PFSK-1 (cell line): Measurements from ENCODE around the gene KIR3DL2.

Experiments used
- FOXP2 ChIP-seq: optimal IDR thresholded peaks from 2 replicates; pipeline ENCODE3; 2011; ENCODE audit warnings: borderline replicate concordance, control low read depth, inconsistent platforms; ENCODE audit not compliant: insufficient read depth; ENCODE audit errors: extremely low read length, extremely low read depth
- POLR2AphosphoS5 ChIP-seq: IDR thresholded peaks from 2 replicates; pipeline ENCODE4 v1.6.1; 2012; ENCODE audit warnings: low read depth, mild to moderate bottlenecking, control low read depth, low read length, moderate library complexity
- REST ChIP-seq, 2 experiments: IDR thresholded peaks; 2 replicates each; pipeline versions ENCODE4 v1.6.1 to v1.8.0; 2011 to 2012; ENCODE audit warnings: low read depth in 2 of 2, low read length in 2 of 2, control low read depth in 1 of 2, inconsistent platforms in 1 of 2, mild to moderate bottlenecking in 1 of 2, moderate library complexity in 1 of 2; ENCODE audit not compliant: insufficient read depth in 1 of 2
- SIN3A ChIP-seq: IDR thresholded peaks from 2 replicates; pipeline ENCODE4 v1.6.1; 2012; ENCODE audit warnings: mild to moderate bottlenecking, low read length, moderate library complexity, borderline replicate concordance; ENCODE audit not compliant: insufficient read depth
- TAF1 ChIP-seq: IDR thresholded peaks from 2 replicates; pipeline ENCODE4 v1.6.1; 2012; ENCODE audit warnings: low read length, control low read depth, borderline replicate concordance; ENCODE audit not compliant: insufficient read depth

Gene KIR3DL2

GRCh38 chr19:54871696-54872095 lies 21.5 kb downstream of the KIR3DL2 start:
- no peak for TF ChIP-seq FOXP2

- no peak for TF ChIP-seq TAF1
- TF ChIP-seq REST (IDR thresholded peaks at IDR 0.05; ENCODE audit: insufficient read depth in 1 of 2, low read depth in 2 of 2, low read length in 2 of 2), result no peak
- TF ChIP-seq FOXP2, result no peak
- no peak for TF ChIP-seq SIN3A
- no peak for TF ChIP-seq POLR2AphosphoS5
Measured at GRCh38 chr19:54873990-54874389, 23.7 kb downstream of the KIR3DL2 start, which contains the start of gene FCAR. Gene FCAR, plus strand, starts transcription at chr19:54874235. Its CDS starts 55 bp downstream, at chr19:54874290.

- TF ChIP-seq POLR2AphosphoS5, result no peak
- no peak for TF ChIP-seq TAF1
- no peak for TF ChIP-seq SIN3A
- no peak for TF ChIP-seq FOXP2
- no peak for TF ChIP-seq REST (IDR thresholded peaks at IDR 0.05; ENCODE audit: insufficient read depth in 1 of 2, low read depth in 2 of 2, low read length in 2 of 2)
Measured at GRCh38 chr19:54875506-54875905, 25.3 kb downstream of the KIR3DL2 start.

GRCh38 chr19:54877471-54877870 lies 27.2 kb downstream of the KIR3DL2 start:
- TF ChIP-seq FOXP2 (no peak), SIN3A (no peak)

- TF ChIP-seq SIN3A, result no peak
- TF ChIP-seq POLR2AphosphoS5, result no peak
- TF ChIP-seq FOXP2, result no peak
- TF ChIP-seq TAF1, result no peak
- TF ChIP-seq REST (IDR thresholded peaks at IDR 0.05; ENCODE audit: insufficient read depth in 1 of 2, low read depth in 2 of 2, low read length in 2 of 2), result no peak
Measured at GRCh38 chr19:54881884-54882283, 31.6 kb downstream of the KIR3DL2 start.

GRCh38 chr19:54882758-54883157 lies 32.5 kb downstream of the KIR3DL2 start:
- TF ChIP-seq FOXP2, result no peak
- TF ChIP-seq REST (IDR thresholded peaks at IDR 0.05; ENCODE audit: insufficient read depth in 1 of 2, low read depth in 2 of 2, low read length in 2 of 2), result no peak
- TF ChIP-seq POLR2AphosphoS5, result no peak
- no peak for TF ChIP-seq SIN3A
- TF ChIP-seq TAF1, result no peak
